H9 (cell line): Measurements from ENCODE around the gene MAGEB5. TPM values are rescaled to one million over a fixed set of nuclear protein-coding genes. Genes with fewer than 3 reads are reported as not detected.

Experiments
- DNase-seq: peaks from one replicate; pipeline ENCODE4 v3.0.0-alpha.2; 2017
- H2AFZ ChIP-seq: one replicate; pipeline ENCODE4 v1.6.1; 2013; ENCODE audit warnings: mild to moderate bottlenecking, low read length, control low read depth, moderate library complexity
- H2AK5ac ChIP-seq: 2 replicates; pipeline ENCODE4 v1.6.1; 2013; ENCODE audit warnings: low read length, control low read depth, mixed read lengths; ENCODE audit not compliant: insufficient read length
- H2BK120ac ChIP-seq: one replicate; pipeline ENCODE4 v1.6.1; 2013; ENCODE audit warnings: low read depth, mild to moderate bottlenecking, low read length, control low read depth, inconsistent platforms; ENCODE audit not compliant: poor library complexity, severe bottlenecking
- H2BK12ac ChIP-seq: 2 replicates; pipeline ENCODE4 v1.6.1; 2013; ENCODE audit warnings: low read length, control low read depth, mixed read lengths, low read depth; ENCODE audit not compliant: insufficient read length
- H2BK15ac ChIP-seq: 2 replicates; pipeline ENCODE4 v1.6.1; 2013; ENCODE audit warnings: low read depth, low read length, control low read depth
- H2BK20ac ChIP-seq: one replicate; pipeline ENCODE4 v1.6.1; 2013; ENCODE audit warnings: low read depth, mild to moderate bottlenecking, low read length, control low read depth, inconsistent platforms; ENCODE audit not compliant: poor library complexity, severe bottlenecking
- H2BK5ac ChIP-seq: 2 replicates; pipeline ENCODE4 v1.6.1; 2013; ENCODE audit warnings: low read length, control low read depth, mixed read lengths; ENCODE audit not compliant: insufficient read length
- H3K14ac ChIP-seq: 2 replicates; pipeline ENCODE4 v1.6.1; 2013; ENCODE audit warnings: low read length, control low read depth; ENCODE audit not compliant: insufficient read depth
- H3K18ac ChIP-seq: 2 replicates; pipeline ENCODE4 v1.6.1; 2013; ENCODE audit warnings: low read depth, mild to moderate bottlenecking, mixed read lengths, low read length, control low read depth; ENCODE audit not compliant: insufficient read length
- H3K23ac ChIP-seq: 2 replicates; pipeline ENCODE4 v1.6.1; 2013; ENCODE audit warnings: low read length, control low read depth, mixed read lengths, low read depth; ENCODE audit not compliant: insufficient read length
- H3K23me2 ChIP-seq: 2 replicates; pipeline ENCODE4 v1.6.1; 2013; ENCODE audit warnings: low read depth, mild to moderate bottlenecking, mixed read lengths, low read length, control low read depth; ENCODE audit not compliant: insufficient read length, poor library complexity, severe bottlenecking
- H3K27ac ChIP-seq: 2 replicates; pipeline ENCODE4 v1.5.1; 2013; ENCODE audit warnings: low read length, control low read depth, mixed read lengths, low read depth; ENCODE audit not compliant: insufficient read length
- H3K27me3 ChIP-seq: 2 replicates; pipeline ENCODE4 v1.6.1; 2013; ENCODE audit warnings: low read length, control low read depth, inconsistent platforms; ENCODE audit not compliant: insufficient read depth
- H3K4ac ChIP-seq: 2 replicates; pipeline ENCODE4 v1.6.1; 2013; ENCODE audit warnings: low read depth, mild to moderate bottlenecking, control low read depth, inconsistent platforms, low read length, moderate library complexity
- H3K4me1 ChIP-seq: 2 replicates; pipeline ENCODE4 v1.6.1; 2013; ENCODE audit warnings: low read length, control low read depth, inconsistent platforms; ENCODE audit not compliant: insufficient read depth
- H3K4me2 ChIP-seq: 2 replicates; pipeline ENCODE4 v1.6.1; 2013; ENCODE audit warnings: low read length, control low read depth, mixed read lengths; ENCODE audit not compliant: insufficient read length, insufficient read depth
- H3K56ac ChIP-seq: 2 replicates; pipeline ENCODE4 v1.6.1; 2013; ENCODE audit warnings: low read depth, mild to moderate bottlenecking, mixed read lengths, low read length, control low read depth; ENCODE audit not compliant: insufficient read length
- H3K79me1 ChIP-seq: 2 replicates; pipeline ENCODE4 v1.6.1; 2013; ENCODE audit warnings: low read depth, mild to moderate bottlenecking, moderate library complexity, low read length, control low read depth, inconsistent platforms; ENCODE audit not compliant: insufficient read depth, poor library complexity, severe bottlenecking
- H3K79me2 ChIP-seq: 2 replicates; pipeline ENCODE4 v1.6.1; 2013; ENCODE audit warnings: low read length, control low read depth, inconsistent platforms; ENCODE audit not compliant: insufficient read depth
- H3K9ac ChIP-seq: 2 replicates; pipeline ENCODE4 v1.6.1; 2013; ENCODE audit warnings: low read length, control low read depth, mixed read lengths; ENCODE audit not compliant: insufficient read length; ENCODE audit errors: extremely low read depth
- H3K9me3 ChIP-seq: one replicate; pipeline ENCODE4 v1.6.1; 2013; ENCODE audit warnings: low read depth, low read length, inconsistent platforms; ENCODE audit not compliant: control insufficient read depth
- H3T11ph ChIP-seq: one replicate; pipeline ENCODE4 v1.6.1; 2013; ENCODE audit warnings: mild to moderate bottlenecking, low read length, control low read depth, inconsistent platforms
- H4K20me1 ChIP-seq: one replicate; pipeline ENCODE4 v1.6.1; 2013; ENCODE audit not compliant: control insufficient read depth, insufficient read length, insufficient read depth
- H4K5ac ChIP-seq: 2 replicates; pipeline ENCODE4 v1.6.1; 2013; ENCODE audit warnings: low read depth, mild to moderate bottlenecking, mixed read lengths, low read length, control low read depth; ENCODE audit not compliant: insufficient read length
- H4K8ac ChIP-seq: replicated peaks from 2 replicates; pipeline ENCODE4 v1.6.1; 2013; ENCODE audit warnings: low read length, control low read depth, mixed read lengths, low read depth; ENCODE audit not compliant: insufficient read length
- H4K91ac ChIP-seq: 2 replicates; pipeline ENCODE4 v1.6.1; 2013; ENCODE audit warnings: low read depth, mild to moderate bottlenecking, moderate library complexity, mixed read lengths, low read length, control low read depth; ENCODE audit not compliant: insufficient read length
- H3K27ac Mint-ChIP-seq, 3 experiments: 2 replicates in 2 of 3; 3 replicates in 1 of 3; pipeline ENCODE4 v1.8.0; 2020 to 2021; ENCODE audit warnings: mixed read lengths in 3 of 3, mild to moderate bottlenecking in 1 of 3, moderate library complexity in 1 of 3
- H3K27me3 Mint-ChIP-seq: 2 replicates; pipeline ENCODE4 v1.8.0; 2021; ENCODE audit warnings: low read depth, mild to moderate bottlenecking, moderate library complexity, mixed read lengths
- H3K36me3 Mint-ChIP-seq, 3 experiments: 2 replicates in 2 of 3; 3 replicates in 1 of 3; pipeline ENCODE4 v1.8.0; 2020 to 2021; ENCODE audit warnings: low read depth in 3 of 3, mixed read lengths in 3 of 3; ENCODE audit not compliant: insufficient read depth in 1 of 3
- H3K4me1 Mint-ChIP-seq, 2 experiments: 2 replicates each; pipeline ENCODE4 v1.8.0; 2020; ENCODE audit warnings: mixed read lengths in 2 of 2
- H3K4me3 Mint-ChIP-seq, 2 experiments: 2 replicates in 1 of 2; 3 replicates in 1 of 2; pipeline ENCODE4 v1.8.0; 2020 to 2021; ENCODE audit warnings: mild to moderate bottlenecking in 2 of 2, mixed read lengths in 2 of 2, moderate library complexity in 1 of 2
- H3K9me3 Mint-ChIP-seq, 2 experiments: 2 replicates in 1 of 2; 3 replicates in 1 of 2; pipeline ENCODE4 v1.8.0; 2020; ENCODE audit warnings: mild to moderate bottlenecking in 2 of 2, mixed read lengths in 2 of 2, moderate library complexity in 1 of 2
- WGBS: extraction: QIAGEN DNeasy Blood & Tissue Kit; methylation state at CpG from one replicate; pipeline ENCODE4 v1.1.7; 2013; ENCODE audit warnings: missing lambda C conversion rate, low lambda C conversion rate, mixed read lengths; ENCODE audit not compliant: insufficient read length; ENCODE audit errors: extremely low coverage; 5-methylcytosine and 5-hydroxymethylcytosine counted together
- total RNA-seq: library from RNA; stranded (reverse); gene quantifications from 2 replicates; pipeline ENCODE4 v1.2.1, GENCODE V29; 2021
- TF ChIP-seq, protein P1 (sequence below): fragments of 200-600 bp; sonication (generic); conservative IDR thresholded peaks from 3 replicates; pipeline ENCODE4 v1.8.0; 2021; ENCODE audit warnings: antibody characterized with exemption, mild to moderate bottlenecking

Gene MAGEB5
- total RNA-seq, 1 experiment from 2014 or later, result not detected

DNA sequence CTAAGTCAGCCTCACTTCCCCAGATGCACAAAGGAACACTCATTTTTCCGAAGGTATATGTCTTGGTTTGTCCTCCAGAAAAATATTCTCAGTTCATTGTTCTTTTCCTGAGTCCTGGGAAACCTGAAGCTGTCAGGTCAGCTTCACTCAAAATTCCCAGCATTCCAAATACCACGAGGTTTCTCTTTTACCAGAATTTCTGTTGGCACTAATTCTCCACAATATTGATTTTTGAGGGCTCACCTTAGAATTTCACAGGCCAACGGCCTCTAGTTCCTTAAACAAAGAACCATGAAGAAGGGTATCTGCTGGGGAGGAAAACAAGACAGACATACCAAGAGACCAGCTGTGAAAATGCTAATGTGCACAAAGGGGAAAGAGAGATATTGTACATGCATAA, 8.0 kb upstream of the MAGEB5 start:
- no peak overlapping the region for H4K8ac ChIP-seq
- H3K9me3 ChIP-seq, result peaks cover 7% of the 10 kb centered on the region
- no peaks in the 10 kb centered on the region for H3K23me2 ChIP-seq
- H3K36me3 Mint-ChIP-seq, result peaks cover under 1 to 4% (median 3%) of the 10 kb centered on the region in 3 experiments; a peak in 4 of 7 replicates
- H3K56ac ChIP-seq, result no peak overlapping the region
- no peak overlapping the region for H3K27ac Mint-ChIP-seq
- no peaks in the 10 kb centered on the region for H3K27me3 ChIP-seq
- no peak overlapping the region for H3K4ac ChIP-seq
- no peaks in the 10 kb centered on the region for H3K27me3 Mint-ChIP-seq
- H3T11ph ChIP-seq, result no peak overlapping the region
- H3K79me2 ChIP-seq, result no peaks in the 10 kb centered on the region
- H3K4me2 ChIP-seq, result no peak overlapping the region
- no peak overlapping the region for H3K23ac ChIP-seq
- DNase-seq, result no peak
- no peak overlapping the region for H2AK5ac ChIP-seq
- TF ChIP-seq, protein P1, sequence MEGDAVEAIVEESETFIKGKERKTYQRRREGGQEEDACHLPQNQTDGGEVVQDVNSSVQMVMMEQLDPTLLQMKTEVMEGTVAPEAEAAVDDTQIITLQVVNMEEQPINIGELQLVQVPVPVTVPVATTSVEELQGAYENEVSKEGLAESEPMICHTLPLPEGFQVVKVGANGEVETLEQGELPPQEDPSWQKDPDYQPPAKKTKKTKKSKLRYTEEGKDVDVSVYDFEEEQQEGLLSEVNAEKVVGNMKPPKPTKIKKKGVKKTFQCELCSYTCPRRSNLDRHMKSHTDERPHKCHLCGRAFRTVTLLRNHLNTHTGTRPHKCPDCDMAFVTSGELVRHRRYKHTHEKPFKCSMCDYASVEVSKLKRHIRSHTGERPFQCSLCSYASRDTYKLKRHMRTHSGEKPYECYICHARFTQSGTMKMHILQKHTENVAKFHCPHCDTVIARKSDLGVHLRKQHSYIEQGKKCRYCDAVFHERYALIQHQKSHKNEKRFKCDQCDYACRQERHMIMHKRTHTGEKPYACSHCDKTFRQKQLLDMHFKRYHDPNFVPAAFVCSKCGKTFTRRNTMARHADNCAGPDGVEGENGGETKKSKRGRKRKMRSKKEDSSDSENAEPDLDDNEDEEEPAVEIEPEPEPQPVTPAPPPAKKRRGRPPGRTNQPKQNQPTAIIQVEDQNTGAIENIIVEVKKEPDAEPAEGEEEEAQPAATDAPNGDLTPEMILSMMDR, result no peak
- no peak overlapping the region for H2BK120ac ChIP-seq
- H3K27ac ChIP-seq, result no peak overlapping the region
- H3K4me3 Mint-ChIP-seq, result no peak overlapping the region
- H2BK5ac ChIP-seq, result no peak overlapping the region
- H4K20me1 ChIP-seq, result no peaks in the 10 kb centered on the region
- no peak overlapping the region for H3K9ac ChIP-seq
- H3K4me1 ChIP-seq, result no peaks in the 10 kb centered on the region
- H3K14ac ChIP-seq, result no peak overlapping the region
- no peaks in the 10 kb centered on the region for H3K79me1 ChIP-seq
- peaks cover 58 to 70% of the 10 kb centered on the region in 2 experiments for H3K9me3 Mint-ChIP-seq
- H2BK12ac ChIP-seq, result no peak overlapping the region
- no CpG with 5 or more reads among the region's 3 CpGs for WGBS
- no peak overlapping the region for H2BK20ac ChIP-seq
- H4K5ac ChIP-seq, result no peak overlapping the region
- H2AFZ ChIP-seq, result no peak overlapping the region
- H2BK15ac ChIP-seq, result no peak overlapping the region
- no peak overlapping the region for H4K91ac ChIP-seq
- no peak overlapping the region for H3K18ac ChIP-seq
- H3K4me1 Mint-ChIP-seq, result no peaks in the 10 kb centered on the region
